ENCODE results near the gene C5orf47.

- no peak for TF ChIP-seq EZH2 (IDR thresholded peaks at IDR 0.05; ENCODE audit: low read length)
- TF ChIP-seq, protein P1, sequence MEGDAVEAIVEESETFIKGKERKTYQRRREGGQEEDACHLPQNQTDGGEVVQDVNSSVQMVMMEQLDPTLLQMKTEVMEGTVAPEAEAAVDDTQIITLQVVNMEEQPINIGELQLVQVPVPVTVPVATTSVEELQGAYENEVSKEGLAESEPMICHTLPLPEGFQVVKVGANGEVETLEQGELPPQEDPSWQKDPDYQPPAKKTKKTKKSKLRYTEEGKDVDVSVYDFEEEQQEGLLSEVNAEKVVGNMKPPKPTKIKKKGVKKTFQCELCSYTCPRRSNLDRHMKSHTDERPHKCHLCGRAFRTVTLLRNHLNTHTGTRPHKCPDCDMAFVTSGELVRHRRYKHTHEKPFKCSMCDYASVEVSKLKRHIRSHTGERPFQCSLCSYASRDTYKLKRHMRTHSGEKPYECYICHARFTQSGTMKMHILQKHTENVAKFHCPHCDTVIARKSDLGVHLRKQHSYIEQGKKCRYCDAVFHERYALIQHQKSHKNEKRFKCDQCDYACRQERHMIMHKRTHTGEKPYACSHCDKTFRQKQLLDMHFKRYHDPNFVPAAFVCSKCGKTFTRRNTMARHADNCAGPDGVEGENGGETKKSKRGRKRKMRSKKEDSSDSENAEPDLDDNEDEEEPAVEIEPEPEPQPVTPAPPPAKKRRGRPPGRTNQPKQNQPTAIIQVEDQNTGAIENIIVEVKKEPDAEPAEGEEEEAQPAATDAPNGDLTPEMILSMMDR (optimal IDR thresholded peaks at IDR 0.05 in 1 of 3, IDR thresholded peaks at IDR 0.05 in 1 of 3, conservative IDR thresholded peaks at IDR 0.05 in 1 of 3; ENCODE audit: extremely low read depth in 1 of 3, insufficient read depth in 2 of 3, low read length in 3 of 3) = no peak
Measured at GRCh38 chr5:174020928-174021304, 31.9 kb downstream of the C5orf47 start.

All from keratinocyte (primary cell).